Keratinocyte (primary cell): Measurements from ENCODE around the gene XCL2. TPM values are rescaled to one million over a fixed set of nuclear protein-coding genes. Genes with fewer than 3 reads are reported as not detected.

Source experiments
- DNase-seq: peaks from one replicate; pipeline ENCODE4 v3.0.0-alpha.2; 2011; ENCODE audit warnings: low read depth, missing footprints, low spot score
- FAIRE-seq: peaks from 2 replicates; lab custom pipeline; 2011; peaks lifted over from hg19 to GRCh38; lab: Jason Lieb, UNC
- H2AFZ ChIP-seq: 2 replicates; pipeline ENCODE4 v1.6.0; 2012; ENCODE audit warnings: low read length, control low read depth, inconsistent platforms; ENCODE audit not compliant: control insufficient read depth
- H3K27ac ChIP-seq: 2 replicates; pipeline ENCODE4 v1.5.1; 2011; ENCODE audit warnings: low read length; ENCODE audit not compliant: control insufficient read depth, insufficient read depth
- H3K27me3 ChIP-seq: 3 replicates; pipeline ENCODE4 v1.6.0; 2011; ENCODE audit warnings: low read length; ENCODE audit not compliant: control insufficient read depth, insufficient read depth; ENCODE audit errors: extremely low read depth
- H3K36me3 ChIP-seq, 2 experiments: 2 replicates in 1 of 2; 3 replicates in 1 of 2; pipeline ENCODE4 v1.5.1; 2011; ENCODE audit warnings: low read length in 2 of 2, mild to moderate bottlenecking in 1 of 2; ENCODE audit not compliant: control insufficient read depth in 2 of 2, insufficient read depth in 2 of 2; ENCODE audit errors: extremely low read depth in 1 of 2
- H3K4me1 ChIP-seq: 3 replicates; pipeline ENCODE4 v1.5.1; 2011; ENCODE audit warnings: low read length; ENCODE audit not compliant: control insufficient read depth, insufficient read depth; ENCODE audit errors: extremely low read depth
- H3K4me2 ChIP-seq: 3 replicates; pipeline ENCODE4 v1.6.0; 2011; ENCODE audit warnings: low read depth, low read length; ENCODE audit not compliant: control insufficient read depth, insufficient read depth; ENCODE audit errors: extremely low read depth
- H3K4me3 ChIP-seq, 3 experiments: fragments of 200-600 bp in 1 of 3; sonication (generic) in 1 of 3; 2 replicates in 2 of 3; 3 replicates in 1 of 3; pipeline ENCODE4 v1.5.1; 2011 to 2016; ENCODE audit warnings: low read length in 3 of 3, mild to moderate bottlenecking in 3 of 3, control low read depth in 2 of 3, inconsistent platforms in 1 of 3, low read depth in 1 of 3, mixed read lengths in 1 of 3, mixed run types in 1 of 3, moderate library complexity in 1 of 3; ENCODE audit not compliant: control insufficient read depth in 2 of 3, insufficient read depth in 2 of 3; ENCODE audit errors: extremely low read depth in 1 of 3
- H3K79me2 ChIP-seq: 2 replicates; pipeline ENCODE4 v1.6.0; 2012; ENCODE audit warnings: low read length; ENCODE audit not compliant: control insufficient read depth, insufficient read depth
- H3K9ac ChIP-seq: 3 replicates; pipeline ENCODE4 v1.6.0; 2011; ENCODE audit warnings: low read length; ENCODE audit not compliant: control insufficient read depth, insufficient read depth; ENCODE audit errors: extremely low read depth
- H3K9me1 ChIP-seq: 3 replicates; pipeline ENCODE4 v1.6.0; 2011; ENCODE audit warnings: low read length; ENCODE audit not compliant: control insufficient read depth, insufficient read depth; ENCODE audit errors: extremely low read depth
- H3K9me3 ChIP-seq: 2 replicates; pipeline ENCODE4 v1.5.1; 2012; ENCODE audit warnings: low read depth, low read length; ENCODE audit not compliant: control insufficient read depth
- H4K20me1 ChIP-seq: 3 replicates; pipeline ENCODE4 v1.6.0; 2011; ENCODE audit warnings: low read length; ENCODE audit not compliant: control insufficient read depth, insufficient read depth; ENCODE audit errors: extremely low read depth
- CTCF ChIP-seq, 3 experiments: IDR thresholded peaks in 1 of 3; conservative IDR thresholded peaks in 1 of 3; optimal IDR thresholded peaks in 1 of 3; 2 replicates in 2 of 3; 3 replicates in 1 of 3; pipeline versions ENCODE3 to v1.5.1; 2011; ENCODE audit warnings: low read length in 3 of 3, mild to moderate bottlenecking in 3 of 3, moderate library complexity in 2 of 3, control low read depth in 1 of 3, inconsistent platforms in 1 of 3; ENCODE audit not compliant: insufficient read depth in 2 of 3; ENCODE audit errors: extremely low read depth in 1 of 3
- EZH2 ChIP-seq: IDR thresholded peaks from one replicate; pipeline ENCODE4 v1.6.1; 2012; ENCODE audit warnings: inconsistent platforms, mild to moderate bottlenecking, low read length, moderate library complexity
- dilution Hi-C: fragments of 300-500 bp; cut with MboI; formaldehyde crosslinking; loops from one replicate; pipeline ENCODE4 v1.7.0; 2020; ENCODE audit warnings: low sequenced_read_pairs; ENCODE audit not compliant: extremely low pct_ligation_motif_present
- polyA plus RNA-seq, 5 experiments: library from polyadenylated mRNA; depleted of rRNA in 3 of 5; stranded (reverse) in 3 of 5; stranded (forward) in 1 of 5; unstranded in 1 of 5; fragments of >200 nt; gene quantifications; 1 replicate in 1 of 5; 2 replicates in 3 of 5; 3 replicates in 1 of 5; pipeline versions ENCODE4 v1.2.1 to v1.2.3, GENCODE V29; 2011 to 2012; ENCODE audit warnings: missing spikeins in 2 of 5, low read depth in 1 of 5, low replicate concordance in 1 of 5

The XCL2 gene
- polyA plus RNA-seq, 1 donor (not counting 4 experiments of a cell fraction or from before 2014, with no cell fraction given), result not detected

- dilution Hi-C loops, result no loop called here
- no peak for FAIRE-seq
Observed at GRCh38 chr1:168567568-168567967, 23.8 kb upstream of the XCL2 start.

GRCh38 chr1:168567007-168567406, 23.2 kb upstream of the XCL2 start:
- no peak overlapping the region for H3K4me3 ChIP-seq
- dilution Hi-C loops, result no loop called here
- no peak overlapping the region for H2AFZ ChIP-seq
- H3K27me3 ChIP-seq, result no peaks in the 10 kb centered on the region
- no peaks in the 10 kb centered on the region for H3K79me2 ChIP-seq
- no peak for DNase-seq
- no peak for TF ChIP-seq EZH2
- TF ChIP-seq CTCF (optimal IDR thresholded peaks at IDR 0.05 in 1 of 3, IDR thresholded peaks at IDR 0.05 in 1 of 3, conservative IDR thresholded peaks at IDR 0.05 in 1 of 3; ENCODE audit: extremely low read depth in 1 of 3, insufficient read depth in 2 of 3, low read length in 3 of 3), result no peak
- H4K20me1 ChIP-seq, result no peaks in the 10 kb centered on the region
- H3K9me3 ChIP-seq, result no peaks in the 10 kb centered on the region
- no peak overlapping the region for H3K9ac ChIP-seq
- H3K36me3 ChIP-seq, result no peaks in the 10 kb centered on the region
- H3K4me1 ChIP-seq, result no peaks in the 10 kb centered on the region
- no peaks in the 10 kb centered on the region for H3K9me1 ChIP-seq
- FAIRE-seq, result no peak
- H3K4me2 ChIP-seq, result no peak overlapping the region
- H3K27ac ChIP-seq, result no peak overlapping the region

More at GRCh38 chr1:168567568-168567967, 23.8 kb upstream of the XCL2 start:
- no peaks in the 10 kb centered on the region for H3K79me2 ChIP-seq
- H3K27me3 ChIP-seq, result peaks cover 4% of the 10 kb centered on the region
- no peak overlapping the region for H3K4me2 ChIP-seq
- H2AFZ ChIP-seq, result no peak overlapping the region
- no peaks in the 10 kb centered on the region for H3K9me1 ChIP-seq
- no peak for DNase-seq
- H3K9ac ChIP-seq, result no peak overlapping the region
- no peak overlapping the region for H3K27ac ChIP-seq
- no peaks in the 10 kb centered on the region for H4K20me1 ChIP-seq
- H3K4me1 ChIP-seq, result no peaks in the 10 kb centered on the region
- no peaks in the 10 kb centered on the region for H3K9me3 ChIP-seq
- H3K4me3 ChIP-seq, result no peak overlapping the region
- H3K36me3 ChIP-seq, result no peaks in the 10 kb centered on the region
- TF ChIP-seq CTCF (optimal IDR thresholded peaks at IDR 0.05 in 1 of 3, IDR thresholded peaks at IDR 0.05 in 1 of 3, conservative IDR thresholded peaks at IDR 0.05 in 1 of 3; ENCODE audit: extremely low read depth in 1 of 3, insufficient read depth in 2 of 3, low read length in 3 of 3), result no peak
- TF ChIP-seq EZH2, result no peak
